GM21619 (cell line): Measurements from ENCODE around the gene CSNK1D.

Source experiments
- ATAC-seq: cut with Tn5 transposase; IDR thresholded peaks from one replicate; pipeline ENCODE4 v1.9.1; 2021; ENCODE audit not compliant: unreplicated experiment

Gene CSNK1D

GRCh38 chr17:82241183-82241925 is 32.1 kb downstream of the CSNK1D start:
- no peak for ATAC-seq

GRCh38 chr17:82240506-82241182 is 32.9 kb downstream of the CSNK1D start:
- ATAC-seq: no peak

DNA sequence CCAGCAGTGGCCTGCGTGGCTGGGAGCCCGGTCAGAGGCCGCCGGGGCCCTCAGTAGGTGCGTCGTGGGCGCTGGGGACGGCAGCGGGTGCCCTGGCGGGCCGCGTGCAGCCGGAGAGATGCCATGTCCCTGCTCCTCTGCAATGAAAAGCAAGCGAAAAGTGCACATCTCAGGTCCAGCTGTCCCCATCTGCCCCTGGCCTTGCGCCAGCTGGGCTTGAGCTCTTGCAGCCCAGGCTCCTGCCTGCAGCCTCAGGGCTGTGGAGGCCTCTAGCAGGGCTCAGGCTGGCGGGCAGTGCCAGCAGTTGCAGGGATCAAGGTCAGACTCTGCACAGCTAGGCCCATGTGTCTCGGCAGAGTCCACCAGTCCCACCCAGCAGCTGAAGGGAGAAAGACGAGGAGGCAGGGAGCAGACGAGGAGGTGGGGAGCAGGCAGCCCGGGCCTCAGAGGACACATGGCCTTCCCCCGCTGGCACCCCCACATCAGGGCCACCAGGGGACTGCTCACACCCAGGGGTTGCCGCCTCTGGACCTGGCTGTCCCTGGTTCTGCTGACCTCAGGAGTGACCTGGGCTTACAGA is 33.5 kb downstream of the CSNK1D start:
- ATAC-seq: no peak

DNA sequence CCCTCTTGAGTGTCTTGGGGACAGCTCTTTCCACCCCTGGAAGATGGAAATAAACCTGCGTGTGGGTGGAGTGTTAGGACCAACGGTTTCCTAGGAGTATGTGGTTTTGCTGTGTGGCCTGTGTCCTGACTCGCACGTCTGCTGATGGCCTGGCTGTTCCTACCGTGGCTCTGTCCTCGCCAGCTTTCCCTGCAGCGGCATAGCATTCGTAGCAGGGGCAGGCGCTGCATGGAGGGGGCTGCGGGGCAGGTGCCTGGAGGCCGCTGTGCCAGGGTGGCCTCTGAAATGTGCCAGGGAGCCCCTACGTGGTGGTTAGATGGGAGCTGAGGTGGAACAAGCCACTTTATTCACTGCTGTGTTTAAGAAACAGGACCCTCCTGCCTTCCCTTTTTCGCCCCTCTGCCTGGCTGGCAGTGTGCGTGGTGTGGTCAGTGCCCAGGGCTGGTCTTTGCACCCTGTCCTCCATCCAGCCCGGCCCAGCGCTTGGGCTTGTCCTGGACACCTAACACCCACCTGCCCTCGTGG is 34.0 kb downstream of the CSNK1D start:
- no peak for ATAC-seq

- no peak for ATAC-seq
These were observed 34.9 kb downstream of the CSNK1D start for GRCh38 chr17:82238472-82239201.

- no peak for ATAC-seq
These were observed 35.6 kb downstream of the CSNK1D start for GRCh38 chr17:82237746-82238471.

- ATAC-seq: no peak
These were observed 36.3 kb downstream of the CSNK1D start for GRCh38 chr17:82237083-82237745.

DNA sequence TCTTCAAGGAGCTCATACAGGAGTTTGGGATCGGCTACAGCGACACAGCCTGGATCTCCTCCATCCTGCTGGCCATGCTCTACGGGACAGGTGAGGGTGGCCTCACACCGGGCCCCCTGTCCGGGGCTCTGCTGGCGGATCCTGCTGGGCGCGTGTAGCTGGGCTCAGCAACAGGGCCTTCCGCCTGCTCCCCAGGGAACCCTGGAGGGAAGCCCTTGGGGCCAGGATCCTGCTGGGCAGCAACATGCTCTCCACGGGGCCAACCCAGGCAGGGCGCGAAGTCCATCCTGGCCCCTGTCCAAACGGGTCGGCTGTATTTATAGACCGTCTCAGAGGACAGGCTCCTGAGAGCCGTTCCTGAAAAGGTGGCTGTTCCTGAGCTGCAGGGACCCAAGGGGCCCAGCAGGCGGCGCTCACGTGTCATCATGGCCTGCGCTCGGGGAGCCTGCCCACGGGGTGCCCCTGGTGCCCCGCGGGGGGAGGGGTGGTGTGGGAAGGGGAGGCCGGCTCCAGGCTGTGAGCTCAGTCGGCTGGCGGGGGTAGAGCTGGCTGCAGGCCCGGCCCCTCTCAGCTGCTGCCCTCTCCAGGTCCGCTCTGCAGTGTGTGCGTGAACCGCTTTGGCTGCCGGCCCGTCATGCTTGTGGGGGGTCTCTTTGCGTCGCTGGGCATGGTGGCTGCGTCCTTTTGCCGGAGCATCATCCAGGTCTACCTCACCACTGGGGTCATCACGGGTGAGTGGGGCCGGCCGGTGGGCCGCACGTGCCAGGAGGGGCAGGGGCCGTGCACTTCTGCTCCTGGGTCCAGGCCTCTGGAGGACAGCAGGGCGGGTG is 37.1 kb downstream of the CSNK1D start:
- ATAC-seq: no peak

- no peak for ATAC-seq
These were observed 37.7 kb downstream of the CSNK1D start for GRCh38 chr17:82235775-82236141.

DNA sequence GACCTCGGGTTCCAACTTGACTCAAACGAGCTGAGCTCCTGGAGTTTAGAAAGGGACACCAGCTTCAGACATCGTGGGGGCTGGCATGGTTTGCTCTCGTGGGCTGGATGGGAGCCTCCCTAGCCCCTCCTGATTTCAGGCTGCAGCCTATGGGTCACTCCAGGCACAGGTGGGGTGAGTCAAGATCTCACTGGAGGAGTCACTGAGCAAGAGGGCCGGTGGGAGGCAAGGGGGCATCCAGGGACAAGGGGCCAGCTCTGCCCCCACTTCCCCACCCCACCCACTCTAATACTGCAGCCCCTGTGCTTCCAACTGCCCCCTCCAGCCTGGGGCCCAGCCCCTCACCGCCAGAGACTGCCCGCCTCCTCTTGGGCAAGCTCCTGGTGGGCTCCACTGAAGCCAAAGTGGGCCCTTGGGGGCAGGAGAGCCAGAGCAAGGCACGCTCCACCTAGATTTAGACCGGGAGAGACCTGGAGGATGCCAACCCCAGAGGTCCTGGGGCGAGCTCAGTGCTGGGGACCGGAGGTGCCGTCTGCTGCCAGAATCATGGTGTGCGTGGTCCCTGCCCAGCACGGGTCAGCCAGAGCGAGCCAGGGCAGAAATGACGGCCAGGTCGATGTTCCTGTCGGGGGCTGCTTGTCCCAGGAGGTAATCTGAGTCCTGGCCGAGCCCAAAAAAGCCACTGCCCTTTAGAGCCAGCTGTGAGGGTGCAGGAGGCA is 38.3 kb downstream of the CSNK1D start:
- no peak for ATAC-seq

GRCh38 chr17:82234211-82235055 is 39.1 kb downstream of the CSNK1D start:
- no peak for ATAC-seq

DNA sequence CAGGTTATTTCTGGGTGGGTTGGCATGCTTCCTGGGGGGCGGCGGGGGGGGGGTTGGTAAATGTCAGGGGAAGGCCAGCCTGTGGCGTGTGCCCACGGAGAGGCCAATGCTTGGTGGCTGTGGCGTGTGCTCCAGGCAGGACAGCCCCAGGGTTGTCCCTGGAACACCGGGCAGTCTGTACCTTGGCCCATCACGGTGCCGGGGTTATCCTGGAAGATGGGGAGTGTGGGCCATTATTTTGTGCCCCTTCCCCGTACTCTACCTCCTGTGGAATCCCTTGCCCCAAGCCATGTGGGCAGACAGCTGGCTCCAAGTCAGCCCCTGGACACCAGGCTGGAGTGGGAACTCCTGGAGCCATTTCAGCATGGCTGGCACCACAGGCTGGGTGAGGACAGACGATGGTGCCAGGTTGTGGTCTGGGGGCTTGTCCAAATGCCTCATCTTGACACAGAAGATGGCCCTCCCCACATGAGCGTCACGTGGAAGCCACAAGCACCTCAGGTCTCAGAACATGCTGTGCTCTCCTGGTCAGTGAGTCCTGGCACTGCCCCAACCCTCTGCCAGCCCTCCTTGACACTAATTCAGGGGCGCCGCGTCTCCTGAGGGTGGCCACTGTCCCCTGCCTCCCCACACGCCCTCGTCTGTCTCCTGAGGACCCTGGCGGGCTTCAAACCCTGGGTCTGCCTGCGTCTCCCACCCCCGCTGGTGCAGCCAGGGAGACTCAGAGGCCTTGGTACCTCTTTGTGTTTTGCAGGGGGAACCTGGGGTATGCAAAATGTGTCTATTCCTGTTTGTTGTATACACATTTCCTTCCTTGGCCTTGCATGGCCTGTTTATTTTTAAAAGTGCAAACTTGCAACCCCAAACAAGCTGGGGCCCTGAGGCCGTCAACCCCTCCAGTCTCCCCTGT is 40.4 kb downstream of the CSNK1D start:
- no peak for ATAC-seq

DNA sequence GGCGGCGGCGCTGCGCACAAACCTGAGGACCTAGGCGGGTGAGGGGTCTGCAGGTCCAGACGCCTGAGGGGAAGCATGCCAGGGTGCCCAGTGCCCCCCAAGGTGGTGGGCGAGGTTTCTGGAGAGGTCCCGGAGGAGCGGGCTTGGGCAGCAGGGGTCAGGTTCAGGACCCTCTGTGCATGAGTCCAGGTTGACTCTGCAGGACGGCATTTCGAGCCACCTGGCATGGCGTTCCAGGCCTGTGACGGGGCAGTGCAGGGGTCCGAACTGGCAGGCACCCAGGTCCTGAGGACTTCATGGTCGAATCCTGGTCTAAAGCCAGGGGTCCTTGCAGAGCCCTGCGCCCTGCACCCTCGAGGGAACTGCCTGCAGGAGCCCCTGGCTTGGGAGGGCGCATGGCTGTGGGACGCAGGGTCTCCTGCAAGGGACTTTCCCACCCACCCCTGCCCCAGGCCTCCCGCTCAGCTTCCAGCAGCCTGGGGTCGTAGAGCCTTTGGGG is 41.1 kb downstream of the CSNK1D start:
- no peak for ATAC-seq

DNA sequence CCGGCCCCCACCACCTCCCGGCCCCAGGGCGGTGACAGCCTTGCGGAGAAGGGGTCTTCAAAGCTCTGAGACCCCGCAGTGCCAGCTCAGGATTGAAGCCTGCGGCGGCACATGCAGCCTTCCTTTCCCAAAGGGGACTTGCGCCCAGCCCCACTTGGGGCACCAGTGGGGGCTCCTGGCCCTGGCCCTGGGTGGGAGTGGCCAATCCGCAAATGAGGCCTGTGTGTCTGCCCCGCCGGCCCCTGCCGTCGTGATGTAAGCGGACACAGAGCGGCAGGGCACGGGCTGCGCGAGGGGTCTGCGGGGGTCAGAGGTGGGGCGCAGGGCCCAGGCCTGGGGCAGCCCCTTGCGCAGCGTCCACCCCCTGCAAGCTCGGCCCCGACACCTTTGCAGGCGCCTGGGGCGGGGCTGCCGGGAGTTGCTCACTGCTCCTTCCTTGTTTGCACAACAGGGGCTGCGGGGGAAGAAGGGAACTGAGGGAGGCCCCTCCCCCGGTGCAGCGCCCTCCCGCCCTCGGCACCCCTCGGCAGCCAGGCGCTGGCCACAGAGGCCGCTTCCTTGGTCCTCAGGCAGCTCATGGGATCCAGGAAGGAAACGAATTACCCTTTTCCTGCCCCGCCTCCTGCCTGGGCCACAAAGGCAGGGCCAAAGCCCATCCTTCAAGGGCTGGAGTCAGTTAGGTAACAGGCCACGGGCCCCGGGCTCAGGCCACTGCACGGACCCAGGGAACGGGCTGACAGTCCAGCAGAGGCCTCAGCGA is 41.8 kb downstream of the CSNK1D start:
- ATAC-seq: no peak

- ATAC-seq: no peak
These were observed 42.3 kb downstream of the CSNK1D start for GRCh38 chr17:82231312-82231561.

GRCh38 chr17:82230609-82231311 is 42.7 kb downstream of the CSNK1D start:
- no peak for ATAC-seq
